RWPE2 (cell line): Measurements from ENCODE around the gene ADAM19.

Source experiments
- ATAC-seq: fragments of 200-7000 bp; cut with Tn5 transposase; 3 replicates; pipeline ENCODE4 v1.9.1; 2021; ENCODE audit warnings: low read depth
- DNase-seq: peaks from one replicate; pipeline ENCODE4 v3.0.0-alpha.2; 2020; ENCODE audit warnings: low spot score
- H3K27ac ChIP-seq: fragments of 450-650 bp; 2 replicates; pipeline ENCODE4 v1.5.1; 2017; ENCODE audit warnings: mild to moderate bottlenecking; ENCODE audit not compliant: poor library complexity, severe bottlenecking
- H3K27me3 ChIP-seq: fragments of 250-450 bp; sonication (Bioruptor Pico); 2 replicates; pipeline ENCODE4 v1.5.1; 2021; ENCODE audit warnings: mild to moderate bottlenecking, moderate library complexity; ENCODE audit not compliant: insufficient read depth, poor library complexity, severe bottlenecking
- H3K36me3 ChIP-seq: fragments of 250-450 bp; sonication (Bioruptor Pico); 2 replicates; pipeline ENCODE4 v1.5.1; 2020; ENCODE audit warnings: low read depth, mild to moderate bottlenecking, moderate library complexity
- H3K4me1 ChIP-seq: fragments of 250-450 bp; sonication (Bioruptor Pico); 2 replicates; pipeline ENCODE4 v1.5.1; 2021; ENCODE audit warnings: mild to moderate bottlenecking, moderate library complexity; ENCODE audit not compliant: insufficient read depth, poor library complexity, severe bottlenecking
- H3K4me3 ChIP-seq: fragments of 250-450 bp; sonication (Bioruptor Pico); 2 replicates; pipeline ENCODE4 v1.5.1; 2021; ENCODE audit warnings: mild to moderate bottlenecking, moderate library complexity; ENCODE audit not compliant: severe bottlenecking
- H3K9me3 ChIP-seq: fragments of 250-450 bp; sonication (Bioruptor Pico); 2 replicates; pipeline ENCODE4 v1.5.1; 2021; ENCODE audit warnings: mild to moderate bottlenecking, moderate library complexity; ENCODE audit not compliant: severe bottlenecking
- TF ChIP-seq, protein P1 (sequence below): fragments of 450-650 bp; IDR thresholded peaks from one replicate; pipeline ENCODE4 v1.5.1; 2017; ENCODE audit warnings: mild to moderate bottlenecking, moderate library complexity; ENCODE audit not compliant: poor library complexity, severe bottlenecking

The ADAM19 gene

DNA sequence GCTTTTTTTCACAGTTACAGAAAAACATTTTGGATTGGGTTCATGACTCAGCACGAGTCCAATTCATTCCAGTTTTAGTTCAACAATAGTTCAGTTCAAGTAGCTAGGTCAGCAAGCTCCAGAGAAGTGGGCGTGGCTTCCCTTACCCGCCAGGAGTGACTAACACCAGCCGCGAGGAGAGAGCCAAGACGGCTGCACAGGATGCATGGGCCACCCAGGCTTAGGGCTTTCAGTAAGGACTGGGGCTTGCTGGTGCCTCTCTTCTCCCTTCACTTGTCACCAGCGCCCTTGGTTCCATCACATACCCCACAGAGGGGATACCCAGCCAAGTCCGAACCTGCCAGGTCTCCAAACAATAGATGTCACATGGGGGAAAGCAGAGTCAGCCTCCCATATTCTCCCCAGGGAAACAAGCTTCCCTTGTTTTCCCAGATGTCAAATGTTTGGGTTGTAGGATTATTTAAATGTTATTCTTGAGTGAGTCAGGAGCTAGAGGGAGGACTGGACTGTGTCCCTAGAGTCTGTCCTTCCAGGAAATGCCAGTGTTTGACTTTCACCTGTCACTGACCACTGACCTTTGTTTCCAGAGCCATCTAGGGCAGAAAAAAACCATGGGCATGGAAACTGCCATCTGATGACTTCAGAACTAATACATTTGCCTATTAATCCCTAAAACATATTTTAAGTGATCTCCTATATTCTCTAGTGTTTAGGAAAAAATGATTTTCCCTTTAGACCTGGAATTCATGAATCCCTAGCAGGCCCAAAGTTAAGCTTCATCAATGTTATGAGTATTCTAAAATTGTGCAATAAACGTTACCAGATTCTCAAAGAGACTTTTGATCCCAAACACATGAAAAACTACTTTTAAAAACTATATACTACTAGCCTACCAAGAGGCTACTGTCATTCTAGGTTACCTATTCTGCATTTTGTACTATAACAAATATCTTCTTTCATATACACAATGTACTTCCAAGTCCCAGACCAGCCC is 63.6 kb downstream of the ADAM19 start:
- H3K4me1 ChIP-seq: peaks cover 36% of the 10 kb centered on the region
- ATAC-seq: peak; percentile 91
- H3K9me3 ChIP-seq: no peaks in the 10 kb centered on the region
- no peaks in the 10 kb centered on the region for H3K27me3 ChIP-seq
- peak; percentile 98 for DNase-seq
- peak overlapping the region; percentile 42 for H3K27ac ChIP-seq
- H3K4me3 ChIP-seq: no peak overlapping the region
- no peaks in the 10 kb centered on the region for H3K36me3 ChIP-seq
- TF ChIP-seq, protein P1, sequence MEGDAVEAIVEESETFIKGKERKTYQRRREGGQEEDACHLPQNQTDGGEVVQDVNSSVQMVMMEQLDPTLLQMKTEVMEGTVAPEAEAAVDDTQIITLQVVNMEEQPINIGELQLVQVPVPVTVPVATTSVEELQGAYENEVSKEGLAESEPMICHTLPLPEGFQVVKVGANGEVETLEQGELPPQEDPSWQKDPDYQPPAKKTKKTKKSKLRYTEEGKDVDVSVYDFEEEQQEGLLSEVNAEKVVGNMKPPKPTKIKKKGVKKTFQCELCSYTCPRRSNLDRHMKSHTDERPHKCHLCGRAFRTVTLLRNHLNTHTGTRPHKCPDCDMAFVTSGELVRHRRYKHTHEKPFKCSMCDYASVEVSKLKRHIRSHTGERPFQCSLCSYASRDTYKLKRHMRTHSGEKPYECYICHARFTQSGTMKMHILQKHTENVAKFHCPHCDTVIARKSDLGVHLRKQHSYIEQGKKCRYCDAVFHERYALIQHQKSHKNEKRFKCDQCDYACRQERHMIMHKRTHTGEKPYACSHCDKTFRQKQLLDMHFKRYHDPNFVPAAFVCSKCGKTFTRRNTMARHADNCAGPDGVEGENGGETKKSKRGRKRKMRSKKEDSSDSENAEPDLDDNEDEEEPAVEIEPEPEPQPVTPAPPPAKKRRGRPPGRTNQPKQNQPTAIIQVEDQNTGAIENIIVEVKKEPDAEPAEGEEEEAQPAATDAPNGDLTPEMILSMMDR: no peak

DNA sequence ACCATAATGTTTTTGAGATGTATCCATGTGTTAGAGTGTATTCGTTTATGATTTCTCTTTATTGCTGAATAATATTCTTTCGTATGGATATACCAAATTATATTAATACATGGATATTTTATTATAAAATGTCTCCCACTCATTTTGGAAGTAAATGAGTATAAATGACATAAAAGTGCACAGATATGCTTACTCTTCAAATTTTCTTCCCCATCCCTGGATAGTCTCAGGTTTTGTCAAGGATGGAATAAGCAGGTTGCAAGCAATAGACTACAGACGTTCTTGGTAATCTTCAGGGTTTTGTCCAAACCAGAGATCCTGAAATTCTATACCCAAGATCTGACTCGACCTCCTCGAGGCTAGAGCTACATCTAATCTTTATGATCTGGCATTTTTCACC is 64.9 kb downstream of the ADAM19 start:
- H3K4me3 ChIP-seq: no peak overlapping the region
- peaks cover 29% of the 10 kb centered on the region for H3K4me1 ChIP-seq
- DNase-seq: no peak
- no peaks in the 10 kb centered on the region for H3K27me3 ChIP-seq
- no peaks in the 10 kb centered on the region for H3K9me3 ChIP-seq
- no peaks in the 10 kb centered on the region for H3K36me3 ChIP-seq
- TF ChIP-seq, protein P1: no peak
- no peak for ATAC-seq
- peak overlapping the region; percentile 42 for H3K27ac ChIP-seq

DNA sequence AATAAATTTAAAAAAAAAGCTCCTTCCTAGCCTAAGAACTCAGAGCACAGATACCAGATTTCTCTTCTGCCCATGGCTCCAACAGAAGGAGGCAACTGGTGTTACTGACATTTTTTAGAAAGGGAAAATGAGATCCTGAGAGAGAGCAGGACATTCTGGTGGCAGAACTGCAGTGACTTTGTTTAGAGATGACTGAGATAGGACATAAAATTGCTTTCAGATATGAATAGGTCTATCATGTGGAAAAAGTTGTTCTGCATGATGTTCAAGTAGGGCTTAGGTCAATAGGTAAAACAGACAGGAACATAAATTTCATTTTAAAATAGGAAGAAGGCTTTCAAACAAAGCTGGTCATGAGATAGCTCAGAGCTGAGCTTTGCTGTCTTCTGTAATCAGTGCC is 66.0 kb downstream of the ADAM19 start:
- peaks cover 29% of the 10 kb centered on the region for H3K4me1 ChIP-seq
- no peak overlapping the region for H3K4me3 ChIP-seq
- TF ChIP-seq, protein P1: no peak
- DNase-seq (no peak), ATAC-seq (no peak)
- no peaks in the 10 kb centered on the region for H3K9me3 ChIP-seq
- no peaks in the 10 kb centered on the region for H3K27me3 ChIP-seq
- no peaks in the 10 kb centered on the region for H3K36me3 ChIP-seq
- H3K27ac ChIP-seq: no peak overlapping the region

DNA sequence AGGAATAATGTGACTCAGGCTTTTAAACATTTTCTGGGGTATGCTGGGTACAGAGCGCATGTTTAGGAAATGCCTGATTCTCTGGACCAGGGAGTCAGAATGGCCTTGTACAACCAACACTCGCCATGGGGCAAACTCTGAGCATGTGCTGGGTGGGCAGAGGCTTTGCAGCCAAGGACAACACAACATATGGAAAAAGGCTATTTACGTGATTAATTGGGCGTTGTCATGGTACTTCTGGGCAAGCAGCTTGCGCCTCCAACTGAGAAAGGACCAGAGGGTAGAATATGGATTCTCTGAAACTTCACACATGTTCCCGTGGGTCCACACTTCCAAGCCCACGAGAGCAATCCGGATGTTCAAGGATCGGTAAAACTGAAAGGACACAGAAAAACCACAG is 66.5 kb downstream of the ADAM19 start:
- Histone ChIP-seq H3K4me3 (no peak overlapping the region), H3K27me3 (no peaks in the 10 kb centered on the region), H3K27ac (no peak overlapping the region), H3K4me1 (peaks cover 29% of the 10 kb centered on the region), H3K36me3 (no peaks in the 10 kb centered on the region), H3K9me3 (no peaks in the 10 kb centered on the region)
- TF ChIP-seq, protein P1: no peak
- DNase-seq: no peak
- no peak for ATAC-seq
